ENCODE results near the gene TMEM254.
"Not testable (repeated sequence)": the region's sequence is repeated elsewhere in the genome, so short reads cannot be mapped to it uniquely, and the experiment has no call there.

DNA sequence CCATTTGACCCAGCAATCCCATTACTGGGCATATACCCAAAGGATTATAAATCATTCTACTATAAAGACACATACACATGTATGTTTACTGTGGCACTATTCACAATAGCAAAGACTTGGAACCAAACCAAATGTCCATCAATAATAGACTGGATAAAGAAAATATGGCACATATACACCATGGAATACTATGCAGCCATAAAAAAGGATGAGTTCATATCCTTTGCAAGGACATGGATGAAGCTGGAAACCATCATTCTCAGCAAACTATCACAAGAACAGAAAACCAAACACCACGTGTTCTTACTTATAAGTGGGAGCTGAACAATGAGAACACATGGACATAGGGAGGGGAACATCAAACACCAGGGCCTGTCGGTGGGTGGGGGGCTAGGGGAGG is 19.8 kb downstream of the TMEM254 start:
- TF ChIP-seq POLR2A (IDR thresholded peaks at IDR 0.05), result not testable (repeated sequence)
- TF ChIP-seq, protein P1, sequence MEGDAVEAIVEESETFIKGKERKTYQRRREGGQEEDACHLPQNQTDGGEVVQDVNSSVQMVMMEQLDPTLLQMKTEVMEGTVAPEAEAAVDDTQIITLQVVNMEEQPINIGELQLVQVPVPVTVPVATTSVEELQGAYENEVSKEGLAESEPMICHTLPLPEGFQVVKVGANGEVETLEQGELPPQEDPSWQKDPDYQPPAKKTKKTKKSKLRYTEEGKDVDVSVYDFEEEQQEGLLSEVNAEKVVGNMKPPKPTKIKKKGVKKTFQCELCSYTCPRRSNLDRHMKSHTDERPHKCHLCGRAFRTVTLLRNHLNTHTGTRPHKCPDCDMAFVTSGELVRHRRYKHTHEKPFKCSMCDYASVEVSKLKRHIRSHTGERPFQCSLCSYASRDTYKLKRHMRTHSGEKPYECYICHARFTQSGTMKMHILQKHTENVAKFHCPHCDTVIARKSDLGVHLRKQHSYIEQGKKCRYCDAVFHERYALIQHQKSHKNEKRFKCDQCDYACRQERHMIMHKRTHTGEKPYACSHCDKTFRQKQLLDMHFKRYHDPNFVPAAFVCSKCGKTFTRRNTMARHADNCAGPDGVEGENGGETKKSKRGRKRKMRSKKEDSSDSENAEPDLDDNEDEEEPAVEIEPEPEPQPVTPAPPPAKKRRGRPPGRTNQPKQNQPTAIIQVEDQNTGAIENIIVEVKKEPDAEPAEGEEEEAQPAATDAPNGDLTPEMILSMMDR (IDR thresholded peaks at IDR 0.05), result not testable (repeated sequence)

Data from right lobe of liver (tissue), 4 donors.